ENCODE data around the gene CCR6. TPM values are rescaled to one million over a fixed set of nuclear protein-coding genes. Genes with fewer than 3 reads are reported as not detected.
A peak's percentile ranks its signal among the peaks of the same experiment; 100 is the strongest.

The CCR6 gene
- under 1 TPM; 0.49 to 0.53 TPM for total RNA-seq

DNA sequence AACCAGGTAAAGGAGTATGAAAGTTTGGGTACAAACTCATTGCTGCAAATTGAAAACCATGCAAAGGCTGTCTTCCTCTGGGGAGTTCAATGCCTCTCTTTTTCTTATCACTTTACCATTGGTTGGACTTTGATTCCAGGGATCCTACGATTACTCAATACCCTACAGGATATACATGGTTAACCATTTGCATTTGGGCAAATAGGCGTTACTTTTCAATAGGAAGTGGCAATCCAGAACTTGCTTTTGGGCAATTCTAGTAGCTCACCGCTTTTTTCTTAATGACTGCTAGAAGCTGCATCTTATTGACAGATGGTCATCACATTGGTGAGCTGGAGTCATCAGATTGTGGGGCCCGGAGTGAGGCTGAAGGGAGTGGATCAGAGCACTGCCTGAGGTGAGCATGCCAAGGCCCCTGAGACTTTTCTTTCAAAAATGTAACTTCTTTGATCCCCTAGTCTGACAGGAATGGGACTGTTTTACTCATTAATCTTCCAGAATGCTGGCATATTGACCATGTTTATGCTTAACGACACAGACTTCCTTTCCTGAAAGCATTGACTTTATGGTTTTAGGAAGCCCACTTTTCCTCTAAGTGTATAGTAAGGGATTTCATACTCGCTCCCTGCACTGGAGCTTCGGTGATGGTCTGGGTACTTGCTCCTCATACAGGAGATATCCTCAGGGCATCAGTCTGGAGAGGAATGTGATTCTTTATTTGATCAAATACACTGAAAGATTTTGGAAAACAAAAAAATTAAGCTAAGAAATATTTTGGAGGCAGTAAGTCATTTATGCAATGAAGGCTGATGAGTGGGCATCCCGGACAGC, at the start of gene CCR6:
Gene CCR6, plus strand, starts transcription at position 270 of the 831 bp plus-strand sequence. CDS start 13,039 bp downstream, outside the sequence.
- H3K4me1 ChIP-seq = peaks cover 4% of the 10 kb centered on the region
- no peaks in the 10 kb centered on the region for H3K27me3 ChIP-seq
- intact Hi-C loops (cut with DNase I) = no loop called here
- no peak within 1 kb of the TSS for H3K4me3 ChIP-seq
- TF ChIP-seq, protein P1, sequence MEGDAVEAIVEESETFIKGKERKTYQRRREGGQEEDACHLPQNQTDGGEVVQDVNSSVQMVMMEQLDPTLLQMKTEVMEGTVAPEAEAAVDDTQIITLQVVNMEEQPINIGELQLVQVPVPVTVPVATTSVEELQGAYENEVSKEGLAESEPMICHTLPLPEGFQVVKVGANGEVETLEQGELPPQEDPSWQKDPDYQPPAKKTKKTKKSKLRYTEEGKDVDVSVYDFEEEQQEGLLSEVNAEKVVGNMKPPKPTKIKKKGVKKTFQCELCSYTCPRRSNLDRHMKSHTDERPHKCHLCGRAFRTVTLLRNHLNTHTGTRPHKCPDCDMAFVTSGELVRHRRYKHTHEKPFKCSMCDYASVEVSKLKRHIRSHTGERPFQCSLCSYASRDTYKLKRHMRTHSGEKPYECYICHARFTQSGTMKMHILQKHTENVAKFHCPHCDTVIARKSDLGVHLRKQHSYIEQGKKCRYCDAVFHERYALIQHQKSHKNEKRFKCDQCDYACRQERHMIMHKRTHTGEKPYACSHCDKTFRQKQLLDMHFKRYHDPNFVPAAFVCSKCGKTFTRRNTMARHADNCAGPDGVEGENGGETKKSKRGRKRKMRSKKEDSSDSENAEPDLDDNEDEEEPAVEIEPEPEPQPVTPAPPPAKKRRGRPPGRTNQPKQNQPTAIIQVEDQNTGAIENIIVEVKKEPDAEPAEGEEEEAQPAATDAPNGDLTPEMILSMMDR (IDR thresholded peaks at IDR 0.05) = no peak
- DNase-seq = no peak
- no peaks in the 10 kb centered on the region for H3K9me3 ChIP-seq
- no peaks in the 10 kb centered on the region for H3K36me3 ChIP-seq
- no peak within 1 kb of the TSS for H3K9ac ChIP-seq (ENCODE audit: low read depth in 2 of 2, low read length in 2 of 2)
- peak within 1 kb of the TSS; percentile 11 for H3K27ac ChIP-seq

DNA sequence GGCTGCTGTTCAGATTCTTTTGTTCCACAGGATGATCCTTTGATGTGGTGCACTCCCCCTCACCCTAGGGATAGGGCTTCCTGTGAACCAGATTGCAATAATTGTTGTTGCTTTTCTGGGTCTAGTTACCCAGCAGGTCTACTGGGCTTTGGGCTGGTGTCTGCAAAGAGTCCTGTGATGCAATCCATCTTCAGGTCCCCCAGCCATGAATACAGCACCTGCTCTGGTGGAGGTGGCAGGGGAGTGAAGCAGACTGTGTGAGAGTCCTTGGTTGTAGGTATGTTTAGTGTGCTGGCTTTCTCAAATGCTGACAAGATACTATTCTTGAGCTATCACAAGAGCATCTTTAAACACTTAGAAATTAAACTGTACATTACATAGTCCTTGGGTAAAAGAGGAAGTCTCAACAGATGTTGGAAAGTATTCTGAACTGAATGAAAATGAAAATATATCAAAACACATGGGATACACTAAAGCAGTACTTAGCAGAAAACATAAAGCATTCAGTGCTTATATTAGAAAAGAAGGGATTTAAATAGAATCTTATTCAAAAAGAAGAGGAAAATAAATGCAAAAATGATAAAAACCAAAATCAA, 49.1 kb upstream of the CCR6 start:
- H3K27ac ChIP-seq = no peak overlapping the region
- H3K9me3 ChIP-seq = no peaks in the 10 kb centered on the region
- H3K4me1 ChIP-seq = no peaks in the 10 kb centered on the region
- no peak for DNase-seq
- intact Hi-C loops (cut with DNase I) = no loop called here
- no peaks in the 10 kb centered on the region for H3K27me3 ChIP-seq
- no peak overlapping the region for H3K4me3 ChIP-seq
- TF ChIP-seq, protein P1 (IDR thresholded peaks at IDR 0.05) = no peak
- no peaks in the 10 kb centered on the region for H3K36me3 ChIP-seq
- H3K9ac ChIP-seq (ENCODE audit: low read depth in 2 of 2, low read length in 2 of 2) = no peak overlapping the region

DNA sequence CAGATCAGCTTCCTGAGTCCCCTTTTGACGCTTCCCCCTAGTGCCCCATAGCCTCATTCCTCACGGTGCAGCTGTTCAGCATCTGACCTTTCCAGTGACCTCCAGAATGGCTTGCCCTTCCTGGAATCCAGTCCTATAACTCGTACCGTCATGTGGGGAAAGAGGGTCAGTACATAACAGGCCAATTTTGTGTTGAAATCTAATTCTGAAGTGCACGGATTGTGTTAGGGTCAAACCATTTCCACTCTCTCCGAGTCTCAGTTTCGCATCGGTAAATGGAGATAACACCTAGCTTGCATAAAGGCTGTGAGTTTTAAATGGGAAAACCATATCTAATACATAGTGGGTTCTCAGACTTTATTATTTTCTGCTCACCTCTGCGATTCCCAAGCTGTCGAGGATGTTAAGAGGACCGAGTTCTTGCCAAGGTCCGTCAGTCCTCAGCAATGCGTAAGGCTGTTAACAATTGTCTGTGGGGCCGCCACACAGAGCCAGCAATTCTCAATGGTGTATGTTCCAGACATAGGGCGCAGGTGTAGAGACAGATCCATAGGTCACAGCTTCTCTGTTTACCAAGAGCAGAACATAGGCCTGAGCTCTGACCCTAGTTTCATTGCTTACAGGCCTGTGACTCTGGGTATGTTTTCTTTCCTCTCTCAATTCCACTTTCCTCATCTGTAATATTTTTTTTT, 45.5 kb upstream of the CCR6 start:
- H3K27ac ChIP-seq = no peak overlapping the region
- no peak overlapping the region for H3K9ac ChIP-seq (ENCODE audit: low read depth in 2 of 2, low read length in 2 of 2)
- intact Hi-C loops (cut with DNase I) = no loop called here
- no peaks in the 10 kb centered on the region for H3K27me3 ChIP-seq
- H3K36me3 ChIP-seq = no peaks in the 10 kb centered on the region
- no peak overlapping the region for H3K4me3 ChIP-seq
- H3K4me1 ChIP-seq = no peaks in the 10 kb centered on the region
- DNase-seq = no peak
- H3K9me3 ChIP-seq = no peaks in the 10 kb centered on the region
- TF ChIP-seq, protein P1 (IDR thresholded peaks at IDR 0.05) = no peak

DNA sequence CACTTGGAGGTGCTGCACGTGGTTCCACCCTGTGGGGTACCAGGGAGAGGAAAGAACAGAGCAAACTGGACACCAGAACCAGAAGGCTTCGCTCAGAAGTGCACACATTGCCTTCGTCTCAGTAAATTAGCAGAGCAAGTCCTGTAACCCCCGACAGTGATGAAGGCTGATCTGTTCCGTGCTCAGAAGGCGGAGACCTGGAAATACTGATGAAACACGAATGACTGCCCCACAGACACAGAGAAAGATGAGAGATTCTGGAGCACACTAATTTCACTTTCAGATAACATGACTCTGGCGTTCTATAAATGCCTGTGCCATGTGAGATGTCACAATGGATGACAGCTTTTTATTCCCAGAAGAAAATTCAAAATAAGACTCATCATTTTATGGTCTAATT, 44.2 kb upstream of the CCR6 start:
- H3K4me1 ChIP-seq = no peaks in the 10 kb centered on the region
- TF ChIP-seq, protein P1 (IDR thresholded peaks at IDR 0.05) = no peak
- H3K9me3 ChIP-seq = no peaks in the 10 kb centered on the region
- no peaks in the 10 kb centered on the region for H3K27me3 ChIP-seq
- H3K4me3 ChIP-seq = no peak overlapping the region
- H3K9ac ChIP-seq (ENCODE audit: low read depth in 2 of 2, low read length in 2 of 2) = no peak overlapping the region
- H3K27ac ChIP-seq = no peak overlapping the region
- intact Hi-C loops (cut with DNase I) = no loop called here
- DNase-seq = no peak
- H3K36me3 ChIP-seq = no peaks in the 10 kb centered on the region

DNA sequence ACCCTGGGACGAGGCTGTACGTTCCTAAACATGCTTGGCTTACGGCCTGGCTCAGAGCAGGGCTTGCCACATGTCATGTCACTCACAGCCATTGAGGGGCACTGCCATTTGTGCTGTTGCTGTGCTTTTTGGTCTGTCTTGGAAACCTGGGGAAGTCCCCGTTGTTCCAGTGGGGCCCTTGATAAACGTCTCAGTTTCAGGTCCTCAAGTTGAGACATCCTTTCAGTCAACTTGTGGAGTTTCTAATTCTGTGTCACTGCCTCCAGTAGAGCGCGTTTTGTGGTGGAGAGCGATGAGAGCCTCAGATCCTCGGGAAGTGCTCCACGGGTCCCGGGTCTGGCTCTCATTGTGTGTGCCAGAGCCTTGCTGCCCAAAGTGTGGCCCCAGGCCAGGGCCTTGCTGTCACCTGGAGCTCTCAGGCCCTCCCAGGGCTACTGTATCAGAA, 43.0 kb upstream of the CCR6 start:
- TF ChIP-seq, protein P1 (IDR thresholded peaks at IDR 0.05) = no peak
- no peaks in the 10 kb centered on the region for H3K36me3 ChIP-seq
- H3K4me1 ChIP-seq = no peaks in the 10 kb centered on the region
- no peak overlapping the region for H3K4me3 ChIP-seq
- H3K9me3 ChIP-seq = no peaks in the 10 kb centered on the region
- intact Hi-C loops (cut with DNase I) = no loop called here
- no peak overlapping the region for H3K27ac ChIP-seq
- no peak for DNase-seq
- H3K9ac ChIP-seq (ENCODE audit: low read depth in 2 of 2, low read length in 2 of 2) = no peak overlapping the region
- no peaks in the 10 kb centered on the region for H3K27me3 ChIP-seq
